ENCODE measurements around the gene FANCL.
"Not testable (repeated sequence)": the region's sequence is repeated elsewhere in the genome, so short reads cannot be mapped to it uniquely, and the experiment has no call there.

Gene FANCL

GRCh38 chr2:58158481-58158880, 82.6 kb downstream of the FANCL start:
- TF ChIP-seq CTCF (IDR thresholded peaks at IDR 0.05; ENCODE audit: low read depth, low read length) (no peak), MYC (IDR thresholded peaks at IDR 0.05; ENCODE audit: low read depth, low read length) (no peak), MAX (IDR thresholded peaks at IDR 0.05; ENCODE audit: low read depth, low read length) (no peak), POLR2A (IDR thresholded peaks at IDR 0.05; ENCODE audit: extremely low read depth, insufficient read length) (no peak)
- no peak for DNase-seq (ENCODE audit: low read depth)
- no peak overlapping the region for H3K4me3 ChIP-seq (ENCODE audit: low read depth, low read length)

- TF ChIP-seq MYC (IDR thresholded peaks at IDR 0.05; ENCODE audit: low read depth, low read length) (no peak), POLR2A (IDR thresholded peaks at IDR 0.05; ENCODE audit: extremely low read depth, insufficient read length) (no peak), CTCF (IDR thresholded peaks at IDR 0.05; ENCODE audit: low read depth, low read length) (no peak), MAX (IDR thresholded peaks at IDR 0.05; ENCODE audit: low read depth, low read length) (no peak)
- no peak for DNase-seq (ENCODE audit: low read depth)
- no peak overlapping the region for H3K4me3 ChIP-seq (ENCODE audit: low read depth, low read length)
These were observed 83.4 kb downstream of the FANCL start for GRCh38 chr2:58157754-58158153.

GRCh38 chr2:58156780-58157179, 84.3 kb downstream of the FANCL start:
- no peak for DNase-seq (ENCODE audit: low read depth)
- TF ChIP-seq MAX (IDR thresholded peaks at IDR 0.05; ENCODE audit: low read depth, low read length) = no peak
- no peak for TF ChIP-seq MYC (IDR thresholded peaks at IDR 0.05; ENCODE audit: low read depth, low read length)
- TF ChIP-seq CTCF (IDR thresholded peaks at IDR 0.05; ENCODE audit: low read depth, low read length) = no peak
- TF ChIP-seq POLR2A (IDR thresholded peaks at IDR 0.05; ENCODE audit: extremely low read depth, insufficient read length) = no peak
- no peak overlapping the region for H3K4me3 ChIP-seq (ENCODE audit: low read depth, low read length)

- TF ChIP-seq MYC (IDR thresholded peaks at IDR 0.05; ENCODE audit: low read depth, low read length) (no peak), POLR2A (IDR thresholded peaks at IDR 0.05; ENCODE audit: extremely low read depth, insufficient read length) (no peak)
- DNase-seq (ENCODE audit: low read depth) = no peak
- H3K4me3 ChIP-seq (ENCODE audit: low read depth, low read length) = no peak overlapping the region
These were observed 85.9 kb downstream of the FANCL start for GRCh38 chr2:58155160-58155778.

- TF ChIP-seq MYC (IDR thresholded peaks at IDR 0.05; ENCODE audit: low read depth, low read length) (no peak), MAX (IDR thresholded peaks at IDR 0.05; ENCODE audit: low read depth, low read length) (no peak), CTCF (IDR thresholded peaks at IDR 0.05; ENCODE audit: low read depth, low read length) (no peak)
- H3K4me3 ChIP-seq (ENCODE audit: low read depth, low read length) = no peak overlapping the region
- no peak for DNase-seq (ENCODE audit: low read depth)
These were observed 94.4 kb downstream of the FANCL start for GRCh38 chr2:58146707-58147106.

GRCh38 chr2:58145769-58146168, 95.4 kb downstream of the FANCL start:
- not testable (repeated sequence) for H3K4me3 ChIP-seq (ENCODE audit: low read depth, low read length); DNase-seq (ENCODE audit: low read depth)

GRCh38 chr2:58140508-58141072, 100.5 kb downstream of the FANCL start:
- no peak overlapping the region for H3K4me3 ChIP-seq (ENCODE audit: low read depth, low read length)
- TF ChIP-seq MYC (IDR thresholded peaks at IDR 0.05; ENCODE audit: low read depth, low read length) (no peak), POLR2A (IDR thresholded peaks at IDR 0.05; ENCODE audit: extremely low read depth, insufficient read length) (no peak), CTCF (IDR thresholded peaks at IDR 0.05; ENCODE audit: low read depth, low read length) (no peak), MAX (IDR thresholded peaks at IDR 0.05; ENCODE audit: low read depth, low read length) (no peak)
- no peak for DNase-seq (ENCODE audit: low read depth)
